Heart left ventricle (tissue), 13 donors: ENCODE measurements around the gene EVI2B.

Source experiments
- POLR2A ChIP-seq, 2 donors: fragments of 450-650 bp; IDR thresholded peaks; one replicate each; pipeline ENCODE4 v1.6.1; 2017; ENCODE audit warnings: antibody characterized with exemption in 2 of 2, mild to moderate bottlenecking in 2 of 2, moderate library complexity in 2 of 2
- TF ChIP-seq, protein P1 (sequence below), 12 donors: fragments of 200-600 bp; sonication (generic) in 4 of 12; IDR thresholded peaks; one replicate each; pipeline versions ENCODE4 v1.5.0 to v1.8.0; 2018 to 2022; ENCODE audit warnings: antibody characterized with exemption in 12 of 12, mild to moderate bottlenecking in 5 of 12
- donor health status: ischemic (EF 13 %, LVEDD 7.1; RV severe dilation, severe dysfunction).
- donor health status: DM: no; HTN: yes; CAD: no.
- donor health status: DM: no; HTN: no; CAD: no.
- donor health status: ischemic (EF 25% LVEDD 6.9; RV normal size, moderate dysfunction).
- donor health status: ischemic (EF 25% LVEDD 5.7; RV mildly dilated, moderate dysfunction).
- donor health status: ischemic (EF 35%, LVEDD 5.7; RV mildly dilated, moderate dysfunction).
- donor health status: nonischemic (EF 11% LVEDD 7.7; RV severe dilation, severe dysfunction).
- donor health status: DM: yes; HTN: yes; CAD: no.
- donor health status: PGD.
- donor health status: ischemic (EF 29% LVEDD 5.4; RV normal size, mild dysfunction).
- donor health status: nonischemic (EF 23%, LVEDD 6.1; RV moderate dilation, normal function).

DNA sequence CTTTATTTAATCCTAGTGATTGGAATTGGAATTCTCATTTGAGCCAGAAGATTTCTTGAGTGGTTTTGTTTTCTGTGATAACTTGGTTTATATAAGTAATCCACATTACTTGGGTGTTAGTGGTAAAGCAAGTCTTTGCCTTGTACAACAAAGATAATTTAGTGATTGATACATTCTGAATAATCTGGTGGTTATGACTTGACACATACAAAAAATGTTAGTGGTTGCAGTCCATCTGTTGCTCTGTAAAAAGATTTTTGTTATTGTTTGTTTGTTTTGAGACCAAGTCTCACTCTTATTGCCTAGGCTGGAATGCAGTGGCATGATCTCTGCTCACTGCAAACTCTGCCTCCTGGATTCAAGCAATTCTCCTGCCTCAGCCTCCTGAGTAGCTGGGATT is 30.0 kb downstream of the EVI2B start:
- TF ChIP-seq, protein P1, sequence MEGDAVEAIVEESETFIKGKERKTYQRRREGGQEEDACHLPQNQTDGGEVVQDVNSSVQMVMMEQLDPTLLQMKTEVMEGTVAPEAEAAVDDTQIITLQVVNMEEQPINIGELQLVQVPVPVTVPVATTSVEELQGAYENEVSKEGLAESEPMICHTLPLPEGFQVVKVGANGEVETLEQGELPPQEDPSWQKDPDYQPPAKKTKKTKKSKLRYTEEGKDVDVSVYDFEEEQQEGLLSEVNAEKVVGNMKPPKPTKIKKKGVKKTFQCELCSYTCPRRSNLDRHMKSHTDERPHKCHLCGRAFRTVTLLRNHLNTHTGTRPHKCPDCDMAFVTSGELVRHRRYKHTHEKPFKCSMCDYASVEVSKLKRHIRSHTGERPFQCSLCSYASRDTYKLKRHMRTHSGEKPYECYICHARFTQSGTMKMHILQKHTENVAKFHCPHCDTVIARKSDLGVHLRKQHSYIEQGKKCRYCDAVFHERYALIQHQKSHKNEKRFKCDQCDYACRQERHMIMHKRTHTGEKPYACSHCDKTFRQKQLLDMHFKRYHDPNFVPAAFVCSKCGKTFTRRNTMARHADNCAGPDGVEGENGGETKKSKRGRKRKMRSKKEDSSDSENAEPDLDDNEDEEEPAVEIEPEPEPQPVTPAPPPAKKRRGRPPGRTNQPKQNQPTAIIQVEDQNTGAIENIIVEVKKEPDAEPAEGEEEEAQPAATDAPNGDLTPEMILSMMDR (IDR thresholded peaks at IDR 0.05) = no peak
- no peak for TF ChIP-seq POLR2A (IDR thresholded peaks at IDR 0.05)
